ENCODE measurements around the gene CHCHD10.

CHCHD10 gene

GRCh38 chr22:23781511-23782183 is 13.9 kb upstream of the CHCHD10 start:
- no peak for TF ChIP-seq ZNF274 (IDR thresholded peaks at IDR 0.05; ENCODE audit: low read depth, low read length)
- H3K4me3 ChIP-seq (ENCODE audit: low read length): no peak overlapping the region

DNA sequence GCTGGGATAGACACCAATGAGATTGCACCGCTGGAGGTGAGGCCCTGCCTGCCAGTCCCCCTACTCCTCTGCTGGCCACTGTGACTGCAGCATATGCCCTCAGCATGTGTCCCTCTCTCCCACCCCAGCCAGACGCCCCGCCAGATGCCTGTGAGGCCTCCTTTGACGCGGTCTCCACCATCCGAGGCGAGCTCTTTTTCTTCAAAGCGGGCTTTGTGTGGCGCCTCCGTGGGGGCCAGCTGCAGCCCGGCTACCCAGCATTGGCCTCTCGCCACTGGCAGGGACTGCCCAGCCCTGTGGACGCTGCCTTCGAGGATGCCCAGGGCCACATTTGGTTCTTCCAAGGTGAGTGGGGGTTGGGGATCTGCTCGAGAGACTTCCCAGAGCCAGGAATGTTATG is 13.3 kb upstream of the CHCHD10 start:
- no peak overlapping the region for H3K4me3 ChIP-seq (ENCODE audit: low read length)
- no peak for TF ChIP-seq ZNF274 (IDR thresholded peaks at IDR 0.05; ENCODE audit: low read depth, low read length)

- H3K4me3 ChIP-seq (ENCODE audit: low read length): no peak overlapping the region
- TF ChIP-seq ZNF274 (IDR thresholded peaks at IDR 0.05; ENCODE audit: low read depth, low read length): no peak
Observed at GRCh38 chr22:23780146-23780748, 12.5 kb upstream of the CHCHD10 start.

- TF ChIP-seq ZNF274 (IDR thresholded peaks at IDR 0.05; ENCODE audit: low read depth, low read length): no peak
- no peak overlapping the region for H3K4me3 ChIP-seq (ENCODE audit: low read length)
Observed at GRCh38 chr22:23779731-23780130, 12.0 kb upstream of the CHCHD10 start.

GRCh38 chr22:23779083-23779482 is 11.3 kb upstream of the CHCHD10 start:
- no peak overlapping the region for H3K4me3 ChIP-seq (ENCODE audit: low read length)
- no peak for TF ChIP-seq ZNF274 (IDR thresholded peaks at IDR 0.05; ENCODE audit: low read depth, low read length)

- no peak overlapping the region for H3K4me3 ChIP-seq (ENCODE audit: low read length)
- TF ChIP-seq ZNF274 (IDR thresholded peaks at IDR 0.05; ENCODE audit: low read depth, low read length): no peak
Observed at GRCh38 chr22:23778577-23778900, 10.8 kb upstream of the CHCHD10 start.

DNA sequence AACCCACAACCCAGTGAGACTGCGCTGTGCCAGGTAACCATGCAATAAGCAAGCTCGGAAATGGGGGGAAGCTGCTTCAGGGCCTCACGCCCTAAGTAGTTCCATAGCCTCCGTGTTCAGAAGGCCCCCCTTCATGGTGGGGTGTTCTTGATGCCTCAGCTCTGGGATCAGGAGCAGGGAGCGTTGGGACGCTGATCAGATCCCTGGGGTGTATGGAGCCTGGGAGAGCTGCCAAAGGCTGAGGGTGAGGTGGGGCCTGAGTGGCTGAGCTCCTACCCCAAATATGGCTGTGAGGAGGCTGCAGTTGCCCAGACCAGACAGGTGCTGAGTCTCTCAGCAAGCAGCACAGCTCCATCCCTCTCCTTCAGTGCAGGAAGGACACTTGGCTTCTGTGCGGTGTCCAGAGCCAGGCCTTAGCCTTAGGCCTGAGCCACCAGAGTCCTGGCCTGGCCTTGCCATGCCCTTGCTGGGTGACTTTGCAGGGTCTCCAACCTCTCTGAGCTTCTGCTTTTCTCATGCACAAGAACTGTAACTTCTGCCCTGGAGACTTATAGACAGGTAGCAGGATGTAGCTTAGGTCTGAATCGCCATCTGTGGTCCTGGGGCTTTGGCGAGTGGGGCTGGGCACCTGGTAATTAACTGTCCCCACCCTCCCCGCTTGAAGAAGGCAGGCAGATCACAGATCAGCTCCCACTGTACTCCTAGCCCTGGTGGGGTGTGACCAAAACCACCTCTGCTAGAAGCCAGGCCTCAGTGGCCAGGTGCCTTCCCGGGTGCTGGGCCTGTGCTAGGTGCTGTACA is 10.2 kb upstream of the CHCHD10 start:
- H3K4me3 ChIP-seq (ENCODE audit: low read length): no peak overlapping the region
- TF ChIP-seq ZNF274 (IDR thresholded peaks at IDR 0.05; ENCODE audit: low read depth, low read length): no peak

GRCh38 chr22:23775779-23776375 is 8.1 kb upstream of the CHCHD10 start:
- no peak for TF ChIP-seq ZNF274 (IDR thresholded peaks at IDR 0.05; ENCODE audit: low read depth, low read length)
- H3K4me3 ChIP-seq (ENCODE audit: low read length): no peak overlapping the region

- no peak for TF ChIP-seq ZNF274 (IDR thresholded peaks at IDR 0.05; ENCODE audit: low read depth, low read length)
Observed at GRCh38 chr22:23774922-23775436, 7.2 kb upstream of the CHCHD10 start.

DNA sequence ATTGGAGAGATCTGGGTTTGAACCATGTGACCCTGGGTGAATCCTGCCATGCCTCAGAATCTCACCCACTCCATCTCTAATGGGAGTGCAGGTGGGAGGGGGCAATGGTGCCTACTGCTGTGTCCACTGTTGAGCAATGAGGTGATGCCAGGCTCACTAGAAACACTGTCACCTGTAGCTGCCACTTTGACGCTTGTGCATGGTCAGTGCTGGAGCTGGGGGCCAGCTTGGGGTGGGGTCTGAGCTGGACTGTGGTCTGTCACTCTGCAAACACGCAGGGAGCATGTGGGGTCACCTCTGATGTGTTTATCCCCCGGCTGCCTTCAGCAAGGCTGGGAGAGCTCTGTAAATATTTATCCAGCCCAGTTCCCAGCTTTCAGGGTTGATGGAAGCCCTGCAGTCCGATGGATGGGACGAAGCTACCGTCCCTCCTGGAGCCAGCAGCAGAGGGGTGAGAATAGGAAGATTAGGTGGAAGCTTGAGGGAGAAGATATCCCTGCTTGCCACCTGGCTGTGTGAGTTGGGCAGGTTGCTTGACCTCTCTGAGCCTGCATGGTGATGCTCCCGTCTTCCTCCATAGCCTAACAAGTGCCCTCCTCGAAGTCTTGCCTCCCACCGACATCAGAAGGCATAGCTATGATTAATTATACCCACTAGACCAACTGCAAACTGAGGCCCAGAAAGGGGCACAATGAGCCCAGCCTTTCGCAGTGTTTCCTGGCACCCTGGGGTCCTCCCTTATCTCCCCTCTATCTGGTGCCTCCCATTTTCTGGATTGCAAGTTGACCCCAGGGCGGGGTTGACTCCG is 6.5 kb upstream of the CHCHD10 start:
- TF ChIP-seq ZNF274 (IDR thresholded peaks at IDR 0.05; ENCODE audit: low read depth, low read length): no peak
- no peak overlapping the region for H3K4me3 ChIP-seq (ENCODE audit: low read length)

More at GRCh38 chr22:23774922-23775436, 7.2 kb upstream of the CHCHD10 start:
- no peak overlapping the region for H3K4me3 ChIP-seq (ENCODE audit: low read length)

DNA sequence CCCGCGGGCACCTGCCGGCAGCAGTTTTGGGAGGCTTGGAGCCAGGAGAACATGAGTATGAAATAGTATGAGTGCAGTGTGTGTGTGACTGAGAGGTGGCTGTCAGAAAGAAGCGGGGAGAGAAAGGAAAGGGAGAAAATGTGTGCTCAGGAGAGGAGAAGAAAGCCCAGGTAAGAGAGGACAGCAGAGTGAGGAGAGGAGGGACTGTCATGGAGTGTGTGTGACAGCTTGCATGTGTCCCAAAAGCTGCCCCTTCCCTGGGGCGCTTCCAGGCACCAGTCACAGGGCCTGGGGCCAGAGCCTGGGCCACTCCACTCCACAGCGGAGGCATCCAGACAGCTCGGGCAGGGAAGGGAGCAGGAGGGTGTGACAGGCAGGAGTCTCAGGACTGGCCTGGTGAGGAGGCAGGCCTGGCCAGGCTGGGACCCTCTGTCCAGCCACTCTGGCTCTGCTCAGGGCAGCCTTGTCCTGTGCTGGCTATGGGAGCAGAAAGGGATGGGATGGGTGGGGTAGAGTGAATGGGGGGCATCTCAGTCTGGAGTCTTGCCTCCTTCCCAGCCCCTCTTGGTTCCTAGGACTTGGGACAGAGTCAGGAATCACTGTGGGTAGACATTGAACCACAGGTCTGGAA is 5.8 kb upstream of the CHCHD10 start:
- no peak for TF ChIP-seq ZNF274 (IDR thresholded peaks at IDR 0.05; ENCODE audit: low read depth, low read length)
- no peak overlapping the region for H3K4me3 ChIP-seq (ENCODE audit: low read length)

- no peak for TF ChIP-seq ZNF274 (IDR thresholded peaks at IDR 0.05; ENCODE audit: low read depth, low read length)
- H3K4me3 ChIP-seq (ENCODE audit: low read length): peak within 1 kb of the TSS; percentile 10; the same call in 1 of the 2 replicates
Observed at GRCh38 chr22:23772649-23773473, 5.1 kb upstream of the CHCHD10 start, which contains the start of gene MMP11. TSS of gene MMP11 (plus strand) at chr22:23772849. CDS start at chr22:23772871, 22 bp downstream.
